CD4-positive, alpha-beta T cell treated with Interleukin-17A for 4 hours (primary cell): ENCODE data around the gene C3orf22.
"Not testable (repeated sequence)": the region's sequence is repeated elsewhere in the genome, so short reads cannot be mapped to it uniquely, and the experiment has no call there.

Experiments
- DNase-seq: peaks from one replicate; pipeline ENCODE4 v3.0.0-alpha.2; 2020; ENCODE audit warnings: mixed read lengths

C3orf22 gene, protein sequence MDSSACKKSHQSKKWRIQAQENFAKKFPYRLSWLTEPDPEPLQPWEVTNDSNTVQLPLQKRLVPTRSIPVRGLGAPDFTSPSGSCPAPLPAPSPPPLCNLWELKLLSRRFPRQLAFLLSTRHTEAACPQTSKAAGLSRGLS

DNA sequence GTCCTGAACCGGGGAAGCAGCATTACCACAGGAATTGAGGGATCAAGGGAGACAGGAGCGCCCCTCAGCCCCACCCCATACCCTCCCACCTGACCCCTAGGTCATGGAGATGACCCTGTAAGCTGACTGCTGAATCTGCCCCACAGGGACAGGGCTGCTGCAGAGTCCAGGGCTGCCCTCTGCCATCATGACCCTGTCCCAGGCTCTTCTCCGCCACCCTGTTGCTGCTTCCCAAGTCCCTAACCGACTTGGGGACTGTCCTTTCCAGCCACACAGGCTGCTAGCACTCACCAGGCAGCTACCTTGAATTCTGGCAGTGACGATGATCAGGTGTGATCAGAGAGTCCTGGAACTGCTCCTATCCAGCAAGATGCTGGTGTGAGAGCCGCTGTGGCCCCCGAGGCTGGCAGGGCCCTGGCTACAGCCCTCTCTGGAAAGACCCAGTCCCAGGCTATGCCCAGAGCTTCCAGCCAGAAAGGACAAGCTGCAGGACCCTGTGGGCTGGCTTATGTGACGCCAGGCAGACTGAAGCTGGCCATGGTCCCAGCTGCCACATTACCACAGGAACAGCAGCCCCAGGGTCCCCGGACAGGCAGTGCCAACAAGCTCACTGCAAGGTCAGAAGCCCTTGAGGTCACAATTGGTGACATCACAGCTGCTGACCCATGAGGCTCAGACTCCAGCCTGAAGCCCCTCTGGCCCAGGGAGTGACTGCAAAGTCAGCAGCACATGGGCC lies at the start of gene C3orf22:
TSS of gene C3orf22 (minus strand) at position 597 of the 736 bp plus-strand sequence. CDS start 5,542 bp downstream, outside the sequence.
- DNase-seq = no peak

DNA sequence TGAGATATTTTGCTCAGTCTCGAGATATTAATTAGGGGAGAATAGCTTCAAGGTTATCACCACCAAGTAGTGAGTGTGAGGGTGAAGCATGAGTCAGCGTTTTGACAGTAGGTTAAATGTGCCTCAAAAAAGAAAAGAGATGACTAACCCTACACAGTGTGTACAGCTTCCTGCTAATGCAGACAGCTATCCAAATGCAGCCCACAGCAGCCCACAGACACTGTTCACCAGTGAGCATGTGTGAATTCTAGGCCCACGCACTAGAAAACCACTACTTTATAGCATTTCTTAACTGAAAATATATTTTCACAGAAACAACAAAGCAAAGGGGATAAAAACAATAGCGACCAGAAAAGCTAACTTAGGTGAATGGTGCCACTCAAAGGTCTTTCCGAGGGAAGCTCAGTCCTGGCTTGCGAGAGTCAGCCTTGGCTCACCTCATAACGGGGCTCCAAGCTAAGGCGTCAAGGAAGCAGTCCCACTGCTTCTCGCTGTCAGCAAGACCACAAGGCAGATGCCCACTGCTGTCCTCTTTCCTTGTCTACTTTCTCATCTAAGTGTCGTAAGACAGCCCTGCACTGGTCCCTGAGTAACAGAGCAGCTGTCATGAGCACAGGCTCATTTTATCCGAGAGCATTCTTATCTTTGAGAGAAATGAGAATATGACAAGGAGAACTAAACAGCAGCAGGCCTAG lies 48.6 kb upstream of the C3orf22 start:
- DNase-seq = no peak

DNA sequence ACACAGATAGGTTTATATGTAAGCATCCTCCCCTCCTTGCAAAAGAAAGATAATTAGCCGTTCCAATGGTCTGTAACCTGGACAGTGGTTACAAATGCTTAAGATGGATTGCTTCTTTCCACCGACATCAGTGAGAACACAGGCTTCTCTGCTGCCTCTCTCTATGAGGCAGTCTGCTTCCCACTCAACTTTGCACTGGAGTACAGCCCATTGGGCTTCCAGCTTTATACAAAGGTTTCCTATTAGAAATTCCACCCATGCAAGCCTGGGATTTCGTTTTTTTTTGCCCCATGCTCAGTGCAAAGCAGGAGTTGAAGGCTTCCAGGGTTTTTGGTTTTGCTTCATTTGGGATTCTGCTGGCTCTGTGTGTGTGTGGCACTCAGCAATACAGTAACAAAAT lies 47.3 kb upstream of the C3orf22 start:
- DNase-seq = no peak

- DNase-seq = no peak
Measured at GRCh38 chr3:126604691-126605090, 46.0 kb upstream of the C3orf22 start.

GRCh38 chr3:126599101-126599500 lies 40.4 kb upstream of the C3orf22 start:
- no peak for DNase-seq

GRCh38 chr3:126595479-126595878 lies 36.7 kb upstream of the C3orf22 start:
- not testable (repeated sequence) for DNase-seq

DNA sequence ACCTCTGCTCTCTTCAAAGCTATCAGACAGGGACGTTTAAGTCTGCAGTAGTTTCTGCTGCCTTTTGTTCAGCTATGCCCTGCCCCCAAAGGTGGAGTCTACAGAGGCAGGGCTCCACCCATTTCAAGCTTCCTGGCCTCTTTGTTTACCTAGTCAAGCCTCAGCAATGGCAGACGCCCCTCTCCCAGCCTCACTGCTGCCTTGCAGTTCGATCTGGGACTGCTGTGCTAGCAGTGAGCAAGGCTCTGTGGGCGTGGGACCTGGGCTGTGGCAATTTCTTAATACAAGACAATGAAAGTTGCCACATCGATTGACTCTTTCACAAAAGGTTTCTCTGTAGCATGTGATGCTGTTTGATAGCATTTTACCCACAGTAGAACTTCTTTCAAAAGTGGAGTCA lies 32.8 kb upstream of the C3orf22 start:
- DNase-seq = not testable (repeated sequence)

GRCh38 chr3:126582311-126582710 lies 23.6 kb upstream of the C3orf22 start:
- no peak for DNase-seq

GRCh38 chr3:126581569-126581968 lies 22.8 kb upstream of the C3orf22 start:
- no peak for DNase-seq

GRCh38 chr3:126580746-126581145 lies 22.0 kb upstream of the C3orf22 start:
- no peak for DNase-seq

DNA sequence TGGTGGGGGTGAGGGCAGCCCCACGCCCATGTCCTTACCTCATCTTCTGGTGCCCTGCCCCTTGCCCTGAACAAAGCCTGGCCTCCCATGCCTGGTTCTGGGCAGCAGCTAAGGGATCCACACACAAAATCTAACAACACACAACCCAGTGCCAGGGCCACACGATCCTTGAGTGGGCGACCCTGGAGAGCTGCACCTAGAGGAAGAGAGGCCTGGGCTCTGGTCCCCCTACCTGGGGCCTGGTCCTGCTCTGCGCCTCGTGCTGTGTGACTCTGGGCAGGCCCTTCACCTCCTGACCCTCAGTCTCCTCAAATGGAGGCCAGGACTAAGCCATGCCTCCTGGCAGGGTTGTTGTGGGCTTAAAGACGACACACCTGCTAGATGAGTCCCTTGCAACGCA lies 20.0 kb upstream of the C3orf22 start:
- no peak for DNase-seq

GRCh38 chr3:126577261-126577660 lies 18.5 kb upstream of the C3orf22 start:
- no peak for DNase-seq

DNA sequence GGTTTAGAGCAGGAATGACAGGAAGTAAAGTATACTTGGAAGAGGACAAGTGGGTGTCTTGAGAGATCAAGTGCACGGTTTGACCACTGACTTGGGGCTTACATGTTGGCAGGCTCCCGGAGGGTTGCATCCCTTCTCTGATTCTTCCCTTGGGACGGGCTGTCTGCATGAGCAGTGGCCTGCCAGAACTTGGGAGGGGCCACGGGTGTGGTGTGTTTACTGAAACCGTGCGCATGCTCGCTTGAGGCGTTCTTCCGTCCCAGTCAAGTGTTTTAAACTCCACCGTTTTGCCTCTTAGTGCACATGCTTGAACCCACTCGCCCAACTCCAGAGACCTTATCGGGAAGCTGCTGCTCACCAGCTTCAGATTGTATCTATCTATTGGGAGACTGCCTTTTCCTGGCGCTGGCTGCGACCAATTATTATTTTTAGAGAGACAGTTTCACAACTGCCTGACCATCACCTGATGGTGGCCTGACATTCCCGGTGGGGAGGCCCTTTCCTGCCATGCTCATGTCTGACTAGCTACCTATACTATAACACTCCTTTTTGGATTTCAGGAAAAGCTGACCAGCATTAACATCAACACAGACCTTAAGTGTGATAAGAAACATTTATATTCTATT lies 14.9 kb upstream of the C3orf22 start:
- DNase-seq = no peak

DNA sequence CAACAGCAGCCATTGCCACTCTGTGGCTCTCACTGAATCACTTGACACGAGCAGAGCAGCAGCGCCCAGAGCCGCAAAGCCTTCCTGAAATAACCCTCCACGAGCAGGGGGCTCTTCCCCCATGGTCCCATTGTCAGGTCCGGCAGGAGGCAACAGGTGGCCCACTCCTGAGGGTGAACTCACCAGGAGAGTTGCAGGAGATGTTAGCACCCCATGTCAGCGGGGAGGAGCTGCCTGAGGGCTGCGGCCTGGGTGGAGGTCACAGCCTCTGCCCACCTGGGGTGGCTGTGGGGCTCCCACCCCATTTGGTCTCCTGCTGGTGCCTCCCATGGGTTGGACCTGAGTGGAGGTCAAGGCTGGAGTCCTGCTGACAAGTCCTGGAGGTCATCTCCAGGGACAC lies 12.3 kb upstream of the C3orf22 start:
- no peak for DNase-seq

DNA sequence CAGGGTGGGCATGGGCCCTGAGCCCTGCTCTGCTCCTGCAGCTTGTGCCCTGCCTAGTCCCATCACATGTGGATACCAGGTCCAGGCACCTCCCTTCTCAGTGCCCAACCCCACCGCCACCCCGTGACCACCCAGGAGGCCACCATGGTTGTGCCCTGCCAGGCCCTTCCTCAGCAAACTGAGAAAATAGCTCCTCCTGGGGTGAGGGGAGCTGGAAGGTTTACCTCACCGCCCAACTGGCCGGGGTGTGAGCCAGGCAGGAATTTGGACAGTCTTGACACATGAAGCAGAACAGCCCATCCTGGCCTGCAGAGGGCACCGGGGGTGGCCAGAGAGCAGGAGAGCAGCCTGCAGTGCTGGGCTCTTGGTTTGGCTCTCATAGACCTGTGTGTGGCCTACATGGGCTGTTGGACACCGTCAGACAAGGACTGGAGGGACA lies 11.4 kb upstream of the C3orf22 start:
- no peak for DNase-seq

DNA sequence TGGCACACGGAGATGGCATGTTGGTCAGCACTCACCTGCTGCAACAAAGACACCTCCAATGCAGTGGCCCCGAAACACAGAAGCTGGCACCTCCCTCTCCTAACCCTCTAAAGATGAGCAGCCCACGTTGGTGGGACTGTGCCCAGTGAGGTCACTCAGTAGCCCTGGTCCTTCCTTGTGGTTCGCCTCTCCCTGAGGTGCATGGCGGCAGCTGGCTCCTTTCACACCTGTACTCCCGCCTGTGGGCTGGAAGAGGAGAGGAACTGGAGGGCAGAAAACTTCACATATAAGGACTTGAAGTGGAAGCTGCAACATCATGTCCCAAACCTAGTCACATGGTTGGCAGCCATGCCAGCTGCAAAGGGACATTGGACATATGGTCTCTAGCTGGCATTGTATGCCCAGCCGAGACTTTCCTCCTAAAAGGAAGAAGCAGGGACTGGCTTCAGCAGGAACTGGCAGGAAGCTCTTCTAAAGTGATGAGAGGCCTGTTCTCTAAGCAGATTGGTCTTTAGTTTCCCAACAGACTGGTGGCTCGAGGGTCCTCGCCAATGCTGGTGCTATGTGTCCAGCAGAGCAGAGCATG lies 10.8 kb upstream of the C3orf22 start:
- no peak for DNase-seq

DNA sequence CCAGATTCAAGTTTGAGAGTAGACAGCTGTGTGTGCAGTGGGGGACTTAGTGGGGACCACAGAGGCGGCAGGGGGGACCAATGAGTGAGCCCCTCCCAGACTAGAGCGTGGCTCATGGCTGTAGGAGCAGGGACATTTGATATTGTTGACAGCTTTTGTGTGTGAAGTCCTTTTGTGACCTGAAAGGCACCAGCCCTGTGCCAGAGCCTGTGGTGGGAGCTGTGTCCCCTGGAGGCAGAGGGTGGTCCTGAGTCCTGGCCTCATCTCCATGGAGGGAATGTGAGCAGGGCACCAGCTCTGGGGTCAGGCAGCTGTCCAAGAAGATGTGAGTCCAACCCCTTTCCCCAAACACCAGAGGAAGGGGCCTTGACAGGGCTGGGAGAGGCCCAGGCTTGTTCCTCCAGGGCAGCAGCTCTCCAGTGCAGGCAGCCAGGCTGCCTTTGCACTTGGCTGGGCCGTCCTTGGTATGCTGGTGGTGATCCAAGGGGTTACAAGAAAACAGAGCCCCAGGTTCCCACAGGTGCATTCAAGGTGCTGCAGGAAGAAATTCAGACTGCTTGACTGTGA lies 10.1 kb upstream of the C3orf22 start:
- no peak for DNase-seq

DNA sequence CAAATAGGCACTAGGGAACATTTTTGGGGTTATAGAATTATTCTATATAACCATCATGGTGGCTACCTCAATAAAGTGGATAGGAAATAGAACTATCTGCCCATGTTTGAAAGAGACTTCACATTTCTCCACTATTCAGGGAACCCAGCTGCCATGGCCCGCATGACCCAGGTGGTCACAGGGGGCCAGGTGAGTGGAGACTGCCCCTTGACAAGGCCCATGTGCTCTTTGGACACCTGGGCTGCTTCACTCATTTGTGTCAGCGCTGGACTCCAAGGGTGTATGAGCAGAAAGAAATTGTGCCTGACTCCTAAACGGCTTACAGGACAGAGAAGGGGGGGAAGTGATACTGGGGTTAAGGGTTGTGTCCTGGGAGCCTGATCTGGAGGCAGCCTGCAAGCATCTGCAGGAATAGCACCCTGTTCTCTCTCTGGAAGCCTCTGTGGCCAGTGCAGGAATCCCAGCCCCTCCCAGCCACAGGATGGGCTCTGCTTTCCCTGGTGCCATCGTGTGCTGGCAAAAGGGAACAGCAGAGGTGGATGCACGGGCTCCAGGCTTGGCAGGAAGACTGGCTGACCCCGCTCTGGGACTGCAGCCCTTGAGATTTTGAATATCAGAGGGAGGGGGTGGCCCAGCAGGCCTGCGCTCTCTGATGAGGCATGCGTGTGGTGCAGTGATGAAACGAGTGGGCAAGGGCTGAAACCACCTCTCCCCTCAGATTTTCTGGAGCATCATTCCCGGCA lies 9.1 kb upstream of the C3orf22 start:
- DNase-seq = no peak

- DNase-seq = no peak
Measured at GRCh38 chr3:126562737-126563276, 4.1 kb upstream of the C3orf22 start.

- no peak for DNase-seq
Measured at GRCh38 chr3:126557761-126558160, 971 bp downstream of the C3orf22 start.

- DNase-seq = no peak
Measured at GRCh38 chr3:126557415-126557745, 1.4 kb downstream of the C3orf22 start.
